OCI-M1 (cell line): Measurements from ENCODE around the gene ASTN1.

ENCODE experiments used
- DNase-seq: peaks from one replicate; lab custom pipeline; 2025; lab: John Stamatoyannopoulos, UW

Gene ASTN1

GRCh38 chr1:176878750-176879536, 285.6 kb downstream of the ASTN1 start:
- peak; percentile 92 for DNase-seq

- no peak for DNase-seq
Measured at GRCh38 chr1:176877557-176877956, 287.0 kb downstream of the ASTN1 start.

DNA sequence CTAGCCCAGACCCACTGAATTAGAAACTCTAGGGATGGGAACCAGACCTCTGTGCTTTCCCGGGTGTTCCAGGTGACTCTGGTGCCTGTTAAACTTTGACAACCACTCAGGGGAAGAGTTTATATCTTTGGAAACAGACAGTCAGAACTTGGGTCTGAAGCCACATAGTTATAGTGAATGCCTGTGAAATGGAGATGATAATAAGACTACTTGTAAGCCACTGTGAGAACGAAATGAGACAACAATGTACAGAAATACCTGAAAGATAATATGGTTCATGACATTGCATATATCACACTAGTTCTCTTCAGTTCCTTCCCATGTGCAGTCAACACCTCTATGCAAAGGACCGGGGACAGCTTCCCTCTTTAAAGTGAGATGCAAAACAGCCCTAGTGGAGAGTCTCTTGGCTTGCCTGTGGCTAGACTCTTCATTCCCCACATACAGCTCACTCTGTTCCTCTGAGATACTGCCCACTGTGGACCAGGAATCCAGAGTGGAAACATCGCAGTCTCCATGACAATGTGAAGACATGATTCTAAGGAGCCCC, 287.5 kb downstream of the ASTN1 start:
- peak; percentile 14 for DNase-seq

DNA sequence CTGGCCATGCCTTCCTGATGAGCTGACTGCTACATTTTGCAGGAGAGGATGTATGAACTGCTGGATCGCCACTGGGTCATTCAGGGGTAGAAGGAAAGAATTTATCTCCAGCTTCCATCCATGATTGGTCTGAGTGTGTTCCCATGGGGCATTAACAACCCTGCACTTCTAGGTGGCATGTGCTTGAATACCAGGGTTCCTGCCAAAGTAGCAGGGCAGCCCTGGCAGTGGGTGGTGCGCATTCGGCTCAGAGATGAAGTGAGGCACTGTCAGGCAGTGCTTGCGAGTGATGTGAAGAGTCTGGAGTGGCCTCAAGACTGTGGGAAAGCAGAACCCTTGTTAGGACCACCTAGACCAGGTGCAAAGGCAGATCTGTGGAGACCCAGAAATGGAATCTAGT, 294.9 kb downstream of the ASTN1 start:
- no peak for DNase-seq

- no peak for DNase-seq
Measured at GRCh38 chr1:176866011-176866714, 298.3 kb downstream of the ASTN1 start.

GRCh38 chr1:176864211-176864610, 300.3 kb downstream of the ASTN1 start:
- no peak for DNase-seq

GRCh38 chr1:176863613-176864012, 300.9 kb downstream of the ASTN1 start:
- DNase-seq: no peak

- peak; percentile 78 for DNase-seq
Measured at GRCh38 chr1:176858433-176858916, 306.0 kb downstream of the ASTN1 start.

GRCh38 chr1:176857632-176858031, 306.9 kb downstream of the ASTN1 start:
- peak; percentile 92 for DNase-seq

- peak; percentile 84 for DNase-seq
Measured at GRCh38 chr1:176854758-176855745, 309.5 kb downstream of the ASTN1 start.

DNA sequence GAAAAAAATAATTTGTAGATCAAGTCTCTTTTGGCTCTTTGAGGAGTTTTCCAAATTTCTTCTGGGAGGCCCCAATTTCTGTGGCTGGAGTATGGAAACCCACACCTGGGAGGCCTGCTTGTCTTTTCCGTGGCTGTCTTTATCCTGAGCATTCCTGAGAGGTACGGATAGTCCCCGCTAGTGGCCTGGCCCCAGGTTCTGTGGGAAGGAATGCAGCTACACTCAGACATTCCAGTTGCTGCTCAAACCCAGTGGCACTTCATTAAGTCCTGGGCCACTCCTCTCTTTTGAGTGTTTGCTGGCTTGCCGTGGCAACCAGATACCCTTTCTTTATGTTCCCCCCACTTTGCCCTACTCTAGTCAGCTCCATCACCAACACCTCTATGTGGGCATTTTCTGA, 310.4 kb downstream of the ASTN1 start:
- no peak for DNase-seq

DNA sequence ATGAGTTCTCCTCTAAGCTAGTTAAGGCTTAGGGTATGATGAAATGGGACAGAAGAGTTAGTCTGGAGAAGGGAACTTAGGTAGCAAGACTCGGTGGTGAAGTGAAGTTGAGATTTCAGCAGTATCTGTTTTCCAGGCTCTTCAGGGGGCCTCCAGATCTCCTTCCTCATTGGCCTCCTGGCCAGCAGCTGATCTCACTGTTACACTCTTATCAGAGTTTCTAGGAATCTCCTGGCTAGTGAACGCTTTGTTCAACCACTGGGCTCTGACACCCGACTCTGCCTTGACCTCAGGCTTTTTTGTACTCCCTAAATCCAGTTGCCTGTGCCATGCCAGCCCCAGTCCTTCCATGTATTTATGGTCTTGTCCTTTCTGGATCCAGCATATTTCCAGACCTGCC, 311.0 kb downstream of the ASTN1 start:
- peak; percentile 97 for DNase-seq

DNA sequence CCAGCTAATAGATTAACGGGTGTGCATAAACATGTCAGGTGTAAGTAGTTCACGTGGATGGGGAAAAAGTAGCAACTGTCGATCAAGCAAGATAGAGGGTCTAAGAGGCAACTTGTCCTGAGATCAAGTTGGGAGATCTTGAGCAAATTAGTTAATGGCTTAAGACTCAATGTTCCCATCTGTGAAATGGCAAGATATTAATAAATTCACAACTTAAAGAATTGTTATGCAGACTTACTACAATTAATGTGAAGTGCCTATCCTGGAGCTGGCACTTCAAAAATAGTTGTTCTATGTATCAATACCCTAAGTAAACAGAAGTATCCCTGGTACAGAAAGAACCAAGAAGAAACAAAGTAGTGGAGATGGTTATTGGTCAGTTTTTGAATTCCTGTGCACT, 312.4 kb downstream of the ASTN1 start:
- DNase-seq: no peak

- DNase-seq: no peak
Measured at GRCh38 chr1:176850871-176851270, 313.6 kb downstream of the ASTN1 start.

DNA sequence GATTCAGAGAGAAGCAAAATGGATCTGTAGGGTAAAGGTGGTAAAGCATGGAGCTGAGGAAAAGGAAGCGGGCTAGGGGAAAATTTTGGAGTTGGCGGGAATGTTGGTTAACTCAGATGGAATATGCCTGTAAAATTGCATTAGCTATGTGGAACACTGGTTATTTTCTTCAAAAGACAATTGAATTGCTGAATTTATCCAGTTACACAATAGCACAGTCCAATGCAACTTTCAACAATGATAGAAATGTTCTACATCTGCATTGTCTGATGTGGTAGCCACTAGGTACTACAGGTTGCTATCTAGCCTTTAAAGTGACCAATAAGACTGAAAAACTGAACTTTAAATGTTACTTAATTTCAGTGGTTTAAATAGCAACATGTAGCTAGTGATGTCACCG, 315.2 kb downstream of the ASTN1 start:
- DNase-seq: no peak

DNA sequence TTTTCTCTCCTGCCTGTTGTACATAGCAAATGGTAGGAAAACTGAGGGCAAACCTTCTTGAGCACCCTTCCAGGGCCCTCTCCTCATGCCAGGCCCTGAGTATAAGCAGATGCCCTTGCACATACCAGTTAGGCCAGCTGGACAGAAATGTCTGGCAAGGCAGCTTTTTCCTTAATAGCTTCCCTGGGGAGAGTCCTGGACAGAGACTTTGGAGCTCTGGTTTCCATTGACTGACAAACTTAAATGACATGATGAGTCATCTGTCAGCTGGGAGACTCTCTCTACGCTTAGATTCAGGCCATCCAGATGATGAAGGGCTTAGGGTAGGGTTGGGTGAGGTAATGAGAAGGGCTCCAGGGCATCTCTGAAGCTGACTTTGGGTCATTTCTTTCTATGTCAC, 317.5 kb downstream of the ASTN1 start:
- DNase-seq: peak; percentile 43

- DNase-seq: peak; percentile 86
Measured at GRCh38 chr1:176843352-176844297, 320.9 kb downstream of the ASTN1 start.

DNA sequence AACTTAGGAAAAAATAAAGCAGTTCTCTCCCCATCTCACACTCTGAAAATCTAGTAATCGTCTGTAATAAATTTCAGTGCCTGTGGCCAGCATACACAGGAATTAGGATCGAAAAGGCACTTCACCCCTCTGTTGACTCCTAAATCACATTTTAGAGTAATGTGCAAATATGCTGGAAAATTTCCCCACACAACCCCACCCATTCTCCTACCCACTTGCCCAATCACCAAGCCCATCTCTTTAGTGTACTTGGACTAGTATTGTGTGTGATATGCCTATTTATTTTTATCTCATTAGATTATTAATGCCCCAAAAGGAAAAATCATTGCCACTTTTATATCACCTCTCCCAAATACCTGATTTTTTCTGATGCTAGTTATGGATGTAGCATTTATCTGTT, 323.3 kb downstream of the ASTN1 start:
- no peak for DNase-seq

- DNase-seq: no peak
Measured at GRCh38 chr1:176839216-176839615, 325.3 kb downstream of the ASTN1 start.

- DNase-seq: no peak
Measured at GRCh38 chr1:176838276-176838995, 326.1 kb downstream of the ASTN1 start.
